ENCODE results near the gene AGPAT4.

The AGPAT4 gene

GRCh38 chr6:161169035-161169434 lies 104.8 kb downstream of the AGPAT4 start:
- no peak overlapping the region for H3K4me3 ChIP-seq (ENCODE audit: low read length)
- TF ChIP-seq, protein P1, sequence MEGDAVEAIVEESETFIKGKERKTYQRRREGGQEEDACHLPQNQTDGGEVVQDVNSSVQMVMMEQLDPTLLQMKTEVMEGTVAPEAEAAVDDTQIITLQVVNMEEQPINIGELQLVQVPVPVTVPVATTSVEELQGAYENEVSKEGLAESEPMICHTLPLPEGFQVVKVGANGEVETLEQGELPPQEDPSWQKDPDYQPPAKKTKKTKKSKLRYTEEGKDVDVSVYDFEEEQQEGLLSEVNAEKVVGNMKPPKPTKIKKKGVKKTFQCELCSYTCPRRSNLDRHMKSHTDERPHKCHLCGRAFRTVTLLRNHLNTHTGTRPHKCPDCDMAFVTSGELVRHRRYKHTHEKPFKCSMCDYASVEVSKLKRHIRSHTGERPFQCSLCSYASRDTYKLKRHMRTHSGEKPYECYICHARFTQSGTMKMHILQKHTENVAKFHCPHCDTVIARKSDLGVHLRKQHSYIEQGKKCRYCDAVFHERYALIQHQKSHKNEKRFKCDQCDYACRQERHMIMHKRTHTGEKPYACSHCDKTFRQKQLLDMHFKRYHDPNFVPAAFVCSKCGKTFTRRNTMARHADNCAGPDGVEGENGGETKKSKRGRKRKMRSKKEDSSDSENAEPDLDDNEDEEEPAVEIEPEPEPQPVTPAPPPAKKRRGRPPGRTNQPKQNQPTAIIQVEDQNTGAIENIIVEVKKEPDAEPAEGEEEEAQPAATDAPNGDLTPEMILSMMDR (IDR thresholded peaks at IDR 0.05; ENCODE audit: insufficient read depth, low read depth, low read length, missing control alignments), result no peak
- peak; percentile 11 for DNase-seq (ENCODE audit: low read depth)

GRCh38 chr6:161168281-161168891 lies 105.5 kb downstream of the AGPAT4 start:
- DNase-seq (ENCODE audit: low read depth), result peak; percentile 99
- H3K4me3 ChIP-seq (ENCODE audit: low read length), result no peak overlapping the region
- TF ChIP-seq, protein P1 (IDR thresholded peaks at IDR 0.05; ENCODE audit: insufficient read depth, low read depth, low read length, missing control alignments), result no peak

- TF ChIP-seq, protein P1 (IDR thresholded peaks at IDR 0.05; ENCODE audit: insufficient read depth, low read depth, low read length, missing control alignments), result no peak
- H3K4me3 ChIP-seq (ENCODE audit: low read length), result no peak overlapping the region
- DNase-seq (ENCODE audit: low read depth), result no peak
Measured at GRCh38 chr6:161166677-161167076, 107.2 kb downstream of the AGPAT4 start.

GRCh38 chr6:161166176-161166575 lies 107.7 kb downstream of the AGPAT4 start:
- DNase-seq (ENCODE audit: low read depth), result no peak
- TF ChIP-seq, protein P1 (IDR thresholded peaks at IDR 0.05; ENCODE audit: insufficient read depth, low read depth, low read length, missing control alignments), result no peak
- H3K4me3 ChIP-seq (ENCODE audit: low read length), result no peak overlapping the region

DNA sequence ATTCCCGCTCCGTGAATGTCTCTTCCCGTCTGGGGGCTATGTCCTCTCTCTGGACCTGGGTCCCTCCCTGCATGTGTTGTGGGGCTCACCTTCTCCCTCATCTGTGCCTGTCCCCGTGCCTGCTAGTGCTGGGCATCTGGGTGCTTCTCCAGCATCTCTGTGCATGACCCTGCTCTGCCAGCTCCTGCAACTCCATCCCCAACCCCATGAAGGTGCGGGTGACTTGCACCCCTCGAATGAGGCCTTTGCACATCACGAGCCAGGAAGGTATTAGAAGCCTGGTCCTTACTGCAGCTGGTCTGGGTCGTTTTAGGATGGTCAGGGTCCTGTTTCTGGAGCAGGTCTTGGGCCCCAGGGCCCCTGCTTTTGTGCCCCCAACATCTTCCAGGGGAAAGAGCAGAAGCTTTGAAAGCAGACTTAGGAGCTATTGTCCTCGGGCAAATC lies 109.7 kb downstream of the AGPAT4 start:
- no peak for DNase-seq (ENCODE audit: low read depth)
- TF ChIP-seq, protein P1 (IDR thresholded peaks at IDR 0.05; ENCODE audit: insufficient read depth, low read depth, low read length, missing control alignments), result no peak
- H3K4me3 ChIP-seq (ENCODE audit: low read length), result no peak overlapping the region

DNA sequence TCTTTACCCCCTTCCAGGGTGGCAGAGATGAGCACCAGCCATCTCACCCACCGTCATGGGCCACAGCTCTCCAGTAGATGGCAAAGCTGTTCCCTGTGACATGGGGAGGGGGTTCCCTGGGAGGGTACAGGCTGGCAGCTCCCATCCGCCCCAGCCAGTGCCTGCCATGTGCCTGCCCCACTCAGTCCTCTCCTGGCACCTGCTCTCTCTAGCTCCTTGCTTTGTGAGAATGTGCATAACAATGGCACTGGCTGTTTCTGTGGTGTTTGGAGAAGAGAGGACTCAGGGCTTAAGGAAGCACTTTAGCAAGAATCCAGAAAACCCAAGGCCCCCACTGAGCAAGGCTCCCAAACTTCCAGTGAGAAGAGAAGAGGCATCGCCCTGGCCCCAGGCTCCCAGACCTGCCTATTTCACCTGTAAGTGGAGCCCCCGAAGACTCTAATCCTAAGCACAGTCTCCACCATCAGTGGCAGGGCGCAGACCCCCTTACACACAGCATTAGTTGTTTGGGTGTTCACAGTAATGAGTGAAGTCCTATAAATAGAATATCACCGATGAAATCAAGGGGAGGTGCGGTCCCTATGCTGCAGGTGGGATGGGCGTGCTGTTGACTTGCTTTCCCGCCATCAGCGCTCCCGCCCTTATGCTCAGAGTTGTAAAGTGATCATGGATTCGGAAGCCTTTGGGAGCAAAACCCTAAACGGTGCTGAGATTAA lies 110.2 kb downstream of the AGPAT4 start:
- DNase-seq (ENCODE audit: low read depth), result no peak
- TF ChIP-seq, protein P1 (IDR thresholded peaks at IDR 0.05; ENCODE audit: insufficient read depth, low read depth, low read length, missing control alignments), result no peak
- no peak overlapping the region for H3K4me3 ChIP-seq (ENCODE audit: low read length)
